ENCODE data around the gene SLC1A2. TPM values are rescaled to one million over a fixed set of nuclear protein-coding genes. Genes with fewer than 3 reads are reported as not detected.

Gene SLC1A2
- total RNA-seq, 2 experiments from 2014 or later: not detected

- Histone ChIP-seq H4K20me1 (ENCODE audit: insufficient read depth, low read length) (no peaks in the 10 kb centered on the region), H3K9me2 (ENCODE audit: insufficient read depth, low read length) (no peaks in the 10 kb centered on the region), H3K36me3 (ENCODE audit: insufficient read depth, low read length) (no peaks in the 10 kb centered on the region), H3K27ac (ENCODE audit: low read depth, low read length, poor library complexity, severe bottlenecking) (no peak overlapping the region), H3K79me2 (ENCODE audit: insufficient read depth, low read depth, low read length) (no peaks in the 10 kb centered on the region), H3K4me3 (ENCODE audit: low read depth, low read length, poor library complexity, severe bottlenecking) (no peak overlapping the region), H3K4me2 (ENCODE audit: low read length) (no peak overlapping the region), H3K9me3 (ENCODE audit: low read length) (no peaks in the 10 kb centered on the region), H2AFZ (ENCODE audit: low read length) (no peak overlapping the region), H3K4me1 (ENCODE audit: insufficient read depth, low read length, poor library complexity, severe bottlenecking) (no peaks in the 10 kb centered on the region)
- intact Hi-C loops (cut with micrococcal nuclease; ENCODE audit: unreplicated experiment): no loop called here
- ChIA-PET POLR2A (interaction anchor here (0.7 to 1.2 kb wide), 3 partner anchors 12 to 514 kb away, joined by 3 to 8 read pairs (median 5); no protein-coding TSS in a partner anchor), CTCF (ENCODE audit: unreplicated experiment) (no interaction called here)
- BruUV-seq (replicated peaks): no TSS peak
- DNase-seq (ENCODE audit: low spot score): no peak
- TF ChIP-seq CTCF (conservative IDR thresholded peaks at IDR 0.05; ENCODE audit: low read length): no peak
- no peak for TF ChIP-seq EZH2phosphoT487 (IDR thresholded peaks at IDR 0.05; ENCODE audit: borderline replicate concordance, low read depth, low read length)
These were observed 37.5 kb downstream of the SLC1A2 start for GRCh38 chr11:35381709-35382322.

GRCh38 chr11:35380603-35381002 lies 38.8 kb downstream of the SLC1A2 start:
- ChIA-PET POLR2A (interaction anchor here (1.2 to 1.6 kb wide), 2 partner anchors 9 to 12 kb away, joined by 3 to 4 read pairs; no protein-coding TSS in a partner anchor), CTCF (ENCODE audit: unreplicated experiment) (no interaction called here)
- no peak overlapping the region for H2AFZ ChIP-seq (ENCODE audit: low read length)
- TF ChIP-seq CTCF (conservative IDR thresholded peaks at IDR 0.05; ENCODE audit: low read length) (no peak), EZH2phosphoT487 (IDR thresholded peaks at IDR 0.05; ENCODE audit: borderline replicate concordance, low read depth, low read length) (no peak)
- H3K36me3 ChIP-seq (ENCODE audit: insufficient read depth, low read length): no peaks in the 10 kb centered on the region
- no peaks in the 10 kb centered on the region for H3K9me3 ChIP-seq (ENCODE audit: low read length)
- intact Hi-C loops (cut with micrococcal nuclease; ENCODE audit: unreplicated experiment): no loop called here
- DNase-seq (ENCODE audit: low spot score): no peak
- no peaks in the 10 kb centered on the region for H4K20me1 ChIP-seq (ENCODE audit: insufficient read depth, low read length)
- no TSS peak for BruUV-seq (replicated peaks)
- H3K27ac ChIP-seq (ENCODE audit: low read depth, low read length, poor library complexity, severe bottlenecking): no peak overlapping the region
- H3K79me2 ChIP-seq (ENCODE audit: insufficient read depth, low read depth, low read length): no peaks in the 10 kb centered on the region
- no peak overlapping the region for H3K4me2 ChIP-seq (ENCODE audit: low read length)
- H3K4me1 ChIP-seq (ENCODE audit: insufficient read depth, low read length, poor library complexity, severe bottlenecking): no peaks in the 10 kb centered on the region
- no peak overlapping the region for H3K4me3 ChIP-seq (ENCODE audit: low read depth, low read length, poor library complexity, severe bottlenecking)
- no peaks in the 10 kb centered on the region for H3K9me2 ChIP-seq (ENCODE audit: insufficient read depth, low read length)

- no peak for TF ChIP-seq CTCF (conservative IDR thresholded peaks at IDR 0.05; ENCODE audit: low read length)
- TF ChIP-seq EZH2phosphoT487 (IDR thresholded peaks at IDR 0.05; ENCODE audit: borderline replicate concordance, low read depth, low read length): no peak
- no peaks in the 10 kb centered on the region for H3K4me1 ChIP-seq (ENCODE audit: insufficient read depth, low read length, poor library complexity, severe bottlenecking)
- H2AFZ ChIP-seq (ENCODE audit: low read length): no peak overlapping the region
- POLR2A ChIA-PET: no interaction called here
- H3K36me3 ChIP-seq (ENCODE audit: insufficient read depth, low read length): no peaks in the 10 kb centered on the region
- no peaks in the 10 kb centered on the region for H3K9me2 ChIP-seq (ENCODE audit: insufficient read depth, low read length)
- H3K4me3 ChIP-seq (ENCODE audit: low read depth, low read length, poor library complexity, severe bottlenecking): no peak overlapping the region
- no peaks in the 10 kb centered on the region for H3K9me3 ChIP-seq (ENCODE audit: low read length)
- H3K27ac ChIP-seq (ENCODE audit: low read depth, low read length, poor library complexity, severe bottlenecking): no peak overlapping the region
- no peaks in the 10 kb centered on the region for H3K79me2 ChIP-seq (ENCODE audit: insufficient read depth, low read depth, low read length)
- intact Hi-C loops (cut with micrococcal nuclease; ENCODE audit: unreplicated experiment): no loop called here
- H4K20me1 ChIP-seq (ENCODE audit: insufficient read depth, low read length): no peaks in the 10 kb centered on the region
- DNase-seq (ENCODE audit: low spot score): no peak
- no peak overlapping the region for H3K4me2 ChIP-seq (ENCODE audit: low read length)
- CTCF ChIA-PET (ENCODE audit: unreplicated experiment): interaction anchor here (0.5 kb wide), 1 partner anchor 32 kb away, joined by 4 read pairs; no protein-coding TSS in a partner anchor
- BruUV-seq (replicated peaks): no TSS peak
These were observed 42.1 kb downstream of the SLC1A2 start for GRCh38 chr11:35377262-35377661.
